22Rv1 (cell line): ENCODE measurements around the gene ZNF600.
A peak's percentile ranks its signal among the peaks of the same experiment; 100 is the strongest.
"Not testable (repeated sequence)": the region's sequence is repeated elsewhere in the genome, so short reads cannot be mapped to it uniquely, and the experiment has no call there.

Experiments used
- H3K27ac ChIP-seq: fragments of 450-650 bp; 2 replicates; pipeline ENCODE4 v1.5.1; 2017
- ZFX ChIP-seq: fragments of 450-650 bp; IDR thresholded peaks from 2 replicates; pipeline ENCODE4 v1.6.1; 2017; ENCODE audit warnings: antibody characterized with exemption, borderline replicate concordance
- TF ChIP-seq, protein P1 (sequence below): fragments of 450-650 bp; IDR thresholded peaks from 2 replicates; pipeline ENCODE4 v1.5.1; 2017; ENCODE audit warnings: mild to moderate bottlenecking

The ZNF600 gene

DNA sequence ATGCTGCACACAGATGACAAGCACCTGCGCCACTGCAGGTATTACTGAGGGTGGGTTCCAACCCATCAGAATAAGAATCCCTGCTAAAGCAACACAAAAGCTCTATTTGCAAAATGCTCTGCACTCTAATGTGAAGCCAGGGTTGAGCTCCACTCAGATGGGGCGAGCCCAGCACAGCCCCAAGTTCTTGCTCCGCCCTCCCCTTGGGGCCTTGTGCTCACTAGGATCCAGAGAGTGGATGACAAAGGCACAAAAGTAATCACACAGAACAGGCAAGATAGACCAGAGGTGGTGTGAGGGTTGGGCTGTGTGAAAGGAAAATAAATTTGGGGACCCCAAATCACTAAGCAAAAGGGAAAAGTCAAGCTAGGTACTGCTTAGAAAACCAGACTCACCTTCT lies 43.5 kb downstream of the ZNF600 start:
- TF ChIP-seq, protein P1, sequence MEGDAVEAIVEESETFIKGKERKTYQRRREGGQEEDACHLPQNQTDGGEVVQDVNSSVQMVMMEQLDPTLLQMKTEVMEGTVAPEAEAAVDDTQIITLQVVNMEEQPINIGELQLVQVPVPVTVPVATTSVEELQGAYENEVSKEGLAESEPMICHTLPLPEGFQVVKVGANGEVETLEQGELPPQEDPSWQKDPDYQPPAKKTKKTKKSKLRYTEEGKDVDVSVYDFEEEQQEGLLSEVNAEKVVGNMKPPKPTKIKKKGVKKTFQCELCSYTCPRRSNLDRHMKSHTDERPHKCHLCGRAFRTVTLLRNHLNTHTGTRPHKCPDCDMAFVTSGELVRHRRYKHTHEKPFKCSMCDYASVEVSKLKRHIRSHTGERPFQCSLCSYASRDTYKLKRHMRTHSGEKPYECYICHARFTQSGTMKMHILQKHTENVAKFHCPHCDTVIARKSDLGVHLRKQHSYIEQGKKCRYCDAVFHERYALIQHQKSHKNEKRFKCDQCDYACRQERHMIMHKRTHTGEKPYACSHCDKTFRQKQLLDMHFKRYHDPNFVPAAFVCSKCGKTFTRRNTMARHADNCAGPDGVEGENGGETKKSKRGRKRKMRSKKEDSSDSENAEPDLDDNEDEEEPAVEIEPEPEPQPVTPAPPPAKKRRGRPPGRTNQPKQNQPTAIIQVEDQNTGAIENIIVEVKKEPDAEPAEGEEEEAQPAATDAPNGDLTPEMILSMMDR = no peak
- no peak for TF ChIP-seq ZFX
- no peak overlapping the region for H3K27ac ChIP-seq

DNA sequence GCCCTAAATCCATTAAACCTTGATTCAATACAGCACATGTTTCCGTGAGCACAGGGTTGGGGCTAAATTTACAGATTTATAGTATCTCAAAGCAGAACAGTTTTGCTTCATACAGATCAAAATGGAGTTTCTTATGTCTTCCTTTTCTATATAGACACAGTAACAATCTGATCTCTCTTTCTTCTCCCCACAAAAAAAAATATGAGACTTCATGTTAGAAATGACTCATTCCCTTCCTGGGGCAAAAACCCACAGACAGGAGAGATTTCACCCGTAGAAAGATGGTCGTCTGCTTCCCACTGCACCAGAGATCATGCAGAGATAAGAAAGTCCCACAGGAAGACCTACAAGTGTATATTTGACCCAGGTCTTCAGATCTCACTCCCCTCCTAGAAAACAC lies 44.1 kb downstream of the ZNF600 start:
- H3K27ac ChIP-seq = no peak overlapping the region
- no peak for TF ChIP-seq ZFX
- TF ChIP-seq, protein P1 = no peak

DNA sequence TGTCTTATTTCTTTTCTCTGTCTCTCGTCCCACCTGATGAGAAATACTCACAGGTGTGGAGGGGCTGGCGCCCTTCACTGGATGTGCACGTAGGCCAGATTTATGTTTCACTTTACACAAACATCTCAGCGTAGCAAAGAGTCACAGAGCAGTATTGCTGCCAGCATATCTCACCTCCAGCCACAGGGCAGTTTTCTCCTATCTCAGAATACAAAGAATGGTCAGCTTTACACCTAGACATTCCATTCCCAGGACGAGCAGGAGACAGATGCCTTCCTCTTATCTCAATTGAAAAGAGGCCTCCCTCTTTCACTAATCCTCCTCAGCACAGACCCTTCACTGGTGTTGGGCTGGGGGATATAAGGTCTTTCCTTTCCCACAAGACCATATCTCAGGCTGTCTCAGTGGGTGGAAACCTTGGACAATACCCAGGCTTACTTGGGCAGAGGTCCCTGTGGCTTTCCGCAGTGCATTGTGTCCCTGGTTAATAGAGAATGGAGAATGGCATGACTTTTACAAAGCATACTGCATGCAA lies 44.6 kb downstream of the ZNF600 start:
- TF ChIP-seq ZFX = no peak
- TF ChIP-seq, protein P1 = no peak
- H3K27ac ChIP-seq = no peak overlapping the region

DNA sequence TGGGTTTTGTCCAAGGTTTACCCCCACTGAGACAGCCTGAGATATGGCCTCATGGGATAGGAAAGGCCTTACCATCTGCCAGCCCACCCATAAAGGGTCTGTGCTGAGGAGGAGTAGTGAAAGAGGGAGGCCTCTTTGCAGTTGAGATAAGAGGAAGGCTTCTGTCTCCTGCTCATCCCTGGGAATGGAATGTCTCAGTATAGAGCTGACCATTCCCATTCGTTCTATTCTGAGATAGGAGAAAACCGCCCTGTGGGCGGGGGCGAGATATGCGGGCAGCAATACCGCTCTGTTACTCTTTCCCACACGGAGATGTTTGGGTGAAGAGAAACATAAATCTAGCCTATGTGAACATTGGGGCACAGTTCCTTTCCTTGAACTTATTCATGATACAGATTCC lies 45.2 kb downstream of the ZNF600 start:
- not testable (repeated sequence) for H3K27ac ChIP-seq

DNA sequence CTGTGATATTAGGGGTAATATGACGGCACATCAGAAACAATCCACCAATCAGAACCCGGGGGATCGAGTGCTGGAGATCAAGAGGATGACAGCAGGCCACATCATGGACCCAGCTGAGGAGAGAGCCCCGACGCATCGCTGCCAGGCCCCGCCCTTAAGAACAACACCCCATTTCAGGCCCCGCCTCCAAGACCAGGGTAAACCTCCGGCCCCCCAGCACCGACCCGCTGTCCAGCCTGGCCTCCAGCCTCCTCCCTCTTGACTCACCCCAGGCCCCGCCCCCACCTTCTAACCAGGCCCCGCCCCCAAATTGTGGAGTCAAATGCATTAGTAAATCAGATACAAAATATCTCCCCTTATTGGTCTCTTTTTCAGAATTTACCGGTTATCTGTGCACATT lies 47.0 kb downstream of the ZNF600 start:
- TF ChIP-seq ZFX = no peak
- TF ChIP-seq, protein P1 = no peak
- H3K27ac ChIP-seq = no peak overlapping the region

DNA sequence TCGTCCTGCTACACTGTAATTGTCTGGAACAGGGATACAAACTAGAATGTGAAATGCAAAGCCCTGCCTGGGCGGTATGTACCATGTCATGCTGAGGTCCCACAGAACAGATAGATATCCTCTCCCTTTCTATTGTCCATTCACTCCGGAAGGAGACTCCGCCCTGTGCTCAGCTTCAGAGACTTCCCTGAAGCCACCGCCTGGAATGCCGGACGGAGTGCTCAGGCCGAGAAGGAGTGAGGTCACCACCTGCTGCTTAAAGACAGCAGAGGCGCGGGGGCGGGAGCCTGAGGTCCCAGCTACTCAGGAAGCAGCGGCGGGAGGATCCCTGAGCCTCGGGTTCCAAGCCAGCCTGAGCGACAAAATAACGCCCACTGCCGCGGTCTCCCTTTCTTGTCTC lies 50.9 kb downstream of the ZNF600 start:
- TF ChIP-seq, protein P1 = no peak
- TF ChIP-seq ZFX = no peak
- H3K27ac ChIP-seq = peak overlapping the region; percentile 96

DNA sequence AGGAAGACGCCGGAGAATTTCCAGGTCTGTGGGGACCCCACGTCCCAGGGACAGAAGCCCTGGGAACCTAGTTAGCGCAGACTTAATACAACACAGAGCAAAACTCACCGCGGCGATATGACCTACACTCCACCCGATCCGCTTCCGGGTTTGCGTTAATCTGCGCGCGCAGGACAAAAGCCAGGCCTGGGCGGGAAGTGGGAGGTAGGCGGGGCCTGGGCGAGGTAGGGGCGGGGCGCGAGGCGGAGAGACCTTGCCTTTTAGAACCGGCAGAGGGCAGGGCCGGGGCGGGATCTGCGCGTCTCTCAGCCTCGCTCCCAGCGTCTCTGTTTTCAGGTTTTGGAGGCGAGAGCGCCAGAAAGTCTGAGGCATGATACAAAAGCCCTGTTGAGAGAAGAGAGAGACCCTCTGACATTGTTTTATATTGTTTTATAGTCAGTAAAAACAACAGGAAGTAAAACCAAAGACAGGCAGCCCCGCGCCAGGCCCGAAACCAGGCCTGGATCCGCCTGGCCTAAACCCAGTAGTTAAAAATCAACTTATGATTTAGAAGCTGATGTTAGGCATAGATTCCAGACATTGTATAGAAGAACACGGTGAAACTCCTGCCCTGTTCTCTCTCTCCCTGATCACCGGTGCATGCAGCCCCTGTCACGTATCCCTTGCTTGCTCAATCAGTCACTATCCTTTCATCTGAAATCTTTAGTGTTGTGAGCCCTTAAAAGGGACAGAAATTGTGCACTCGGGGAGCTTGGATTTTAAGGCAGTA lies 51.5 kb downstream of the ZNF600 start, which contains the start of gene ZNF611:
Gene ZNF611, minus strand, starts transcription at position 152 of the 769 bp plus-strand sequence. CDS start 19,150 bp downstream, outside the sequence.
- peak within 1 kb of the TSS; percentile 96 for H3K27ac ChIP-seq
- TF ChIP-seq, protein P1 = peak; percentile 54
- no peak for TF ChIP-seq ZFX
